Measurements from ENCODE around the gene IRS1. TPM values are rescaled to one million over a fixed set of nuclear protein-coding genes. Genes with fewer than 3 reads are reported as not detected.

Gene IRS1
- total RNA-seq, 4 donors from 2014 or later = 14.3 to 16.2 (median 15.5) TPM

DNA sequence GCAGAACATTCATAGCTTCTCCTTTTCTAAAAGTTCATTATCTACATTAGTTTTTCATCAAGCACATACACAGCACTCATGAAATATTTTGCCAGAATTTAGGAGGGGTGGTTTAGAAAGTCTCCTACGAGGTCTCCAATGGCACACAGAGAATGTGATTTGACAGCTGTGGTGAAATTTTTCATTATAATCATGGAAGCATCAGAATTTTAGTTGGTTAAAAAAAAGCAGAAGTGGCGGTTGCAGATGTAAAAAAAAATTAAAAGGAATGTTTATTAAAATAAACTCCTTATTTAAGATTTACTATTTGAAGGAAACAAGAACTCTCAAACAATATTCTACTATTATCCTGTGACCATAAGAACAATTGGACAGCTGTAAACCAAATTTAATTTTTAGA is 25.4 kb upstream of the IRS1 start:
- DNase-seq (ENCODE audit: low spot score) (no peak), ATAC-seq (ENCODE audit: low FRiP score) (no peak)
- TF ChIP-seq CTCF (IDR thresholded peaks at IDR 0.05) = no peak

- DNase-seq (ENCODE audit: low spot score) = no peak
- no peak for TF ChIP-seq CTCF (IDR thresholded peaks at IDR 0.05)
- no peak for ATAC-seq (ENCODE audit: low FRiP score)
These were observed 19.3 kb upstream of the IRS1 start for GRCh38 chr2:226818930-226819329.

GRCh38 chr2:226813148-226813701 is 13.6 kb upstream of the IRS1 start:
- TF ChIP-seq CTCF (IDR thresholded peaks at IDR 0.05) = no peak
- DNase-seq (ENCODE audit: low spot score) = no peak
- ATAC-seq (ENCODE audit: low FRiP score) = no peak

DNA sequence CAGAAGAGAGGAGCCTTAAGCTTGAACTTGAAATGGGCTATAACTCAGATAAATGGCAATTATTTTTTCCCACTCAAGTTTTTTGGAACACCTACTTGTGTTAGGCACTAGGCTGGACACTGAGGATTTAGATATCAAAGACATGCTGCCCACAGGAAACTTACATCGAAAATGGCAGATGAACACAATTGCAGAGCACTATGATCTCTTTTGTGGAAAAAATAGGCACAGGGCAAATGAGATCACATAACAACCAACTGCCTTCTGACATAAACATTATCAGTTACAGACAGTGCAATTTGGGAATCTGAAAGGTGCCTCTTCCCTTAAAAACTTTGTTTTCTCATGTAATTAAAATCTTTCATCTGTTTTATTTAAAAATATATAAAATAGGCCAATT is 3.8 kb upstream of the IRS1 start:
- ATAC-seq (ENCODE audit: low FRiP score) (no peak), DNase-seq (ENCODE audit: low spot score) (no peak)
- TF ChIP-seq CTCF (IDR thresholded peaks at IDR 0.05) = no peak

- TF ChIP-seq CTCF (IDR thresholded peaks at IDR 0.05) = no peak
- DNase-seq (ENCODE audit: low spot score) = no peak
- ATAC-seq (ENCODE audit: low FRiP score) = no peak
These were observed 3.0 kb upstream of the IRS1 start for GRCh38 chr2:226802573-226802972.

DNA sequence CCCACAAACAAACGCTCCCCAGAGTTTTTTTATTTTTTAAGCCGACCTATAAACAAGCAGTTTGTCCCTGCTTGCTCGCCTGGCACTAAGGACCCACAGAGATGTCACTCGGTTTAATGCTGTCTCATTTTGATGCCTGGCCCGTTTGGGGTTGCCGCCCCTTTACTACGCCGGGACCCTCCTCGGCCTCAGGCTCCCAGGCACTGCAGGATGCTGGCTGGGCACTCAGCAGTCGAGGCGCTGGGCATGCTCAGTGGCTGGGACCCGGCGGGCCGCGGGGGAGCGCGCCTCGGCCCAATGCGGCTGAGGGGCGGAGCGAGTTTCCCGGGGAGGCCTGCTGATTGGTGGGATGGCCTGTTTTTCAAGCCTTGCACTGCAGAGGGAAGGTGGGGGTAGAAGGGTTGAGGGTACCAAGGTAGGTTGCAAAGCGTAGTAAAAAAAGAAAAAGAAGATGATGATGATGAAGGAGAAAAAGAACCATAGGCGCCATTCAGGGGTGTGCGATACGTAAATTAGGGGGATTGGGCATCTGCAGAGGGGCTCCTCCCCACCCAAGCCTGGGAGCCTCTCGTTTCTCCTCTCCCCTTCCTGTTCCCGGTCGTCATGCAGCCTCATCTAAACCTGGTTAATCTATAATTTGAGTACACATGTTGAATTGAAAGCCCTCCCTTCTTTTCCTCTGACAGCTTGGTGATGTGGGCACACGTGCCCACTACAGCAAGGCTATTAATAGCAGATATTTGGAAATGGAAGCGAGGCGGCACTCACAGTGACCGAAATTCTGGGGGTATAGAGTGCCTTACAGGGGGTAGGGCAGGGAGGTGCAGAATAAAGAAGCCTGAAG is 1.5 kb upstream of the IRS1 start:
- TF ChIP-seq CTCF (IDR thresholded peaks at IDR 0.05) = no peak
- peak; percentile 60 for ATAC-seq (ENCODE audit: low FRiP score)
- DNase-seq (ENCODE audit: low spot score) = no peak

Data from omental fat pad (tissue), 4 donors.